GM18511 (cell line): Measurements from ENCODE around the gene PNLDC1.

ENCODE experiments used
- ATAC-seq: cut with Tn5 transposase; IDR thresholded peaks from one replicate; pipeline ENCODE4 v1.9.1; 2021; ENCODE audit warnings: mild to moderate bottlenecking, moderate library complexity; ENCODE audit not compliant: unreplicated experiment

The PNLDC1 gene

GRCh38 chr6:159800141-159800865 is at the start of gene PNLDC1:
PNLDC1 (plus strand) TSS chr6:159800276; CDS start chr6:159800308, 32 bp downstream.
- no peak for ATAC-seq

DNA sequence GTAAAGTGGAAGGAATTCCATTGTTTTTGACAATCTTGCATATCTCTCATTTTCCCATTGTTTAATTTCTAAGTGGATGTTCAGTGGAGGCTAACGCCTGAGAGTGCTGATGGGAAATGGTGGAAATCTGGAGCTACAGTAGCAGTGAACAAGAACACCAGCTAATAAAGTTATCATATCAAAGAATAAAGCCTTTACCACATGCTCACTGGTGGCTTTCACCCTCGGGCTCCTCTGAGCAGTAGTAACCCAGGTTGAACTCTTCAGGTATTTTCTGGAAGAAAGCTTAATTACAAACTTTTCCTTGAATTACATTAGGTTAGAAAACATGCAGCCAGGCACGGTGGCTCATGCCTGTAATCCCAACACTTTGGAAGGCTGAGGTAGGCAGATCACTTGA is 48.6 kb upstream of the PNLDC1 start:
- no peak for ATAC-seq

- ATAC-seq, result no peak
These were observed 46.8 kb upstream of the PNLDC1 start for GRCh38 chr6:159753081-159753872.

GRCh38 chr6:159754401-159754800 is 45.7 kb upstream of the PNLDC1 start:
- no peak for ATAC-seq

GRCh38 chr6:159754959-159755914 is 44.8 kb upstream of the PNLDC1 start:
- ATAC-seq, result no peak

DNA sequence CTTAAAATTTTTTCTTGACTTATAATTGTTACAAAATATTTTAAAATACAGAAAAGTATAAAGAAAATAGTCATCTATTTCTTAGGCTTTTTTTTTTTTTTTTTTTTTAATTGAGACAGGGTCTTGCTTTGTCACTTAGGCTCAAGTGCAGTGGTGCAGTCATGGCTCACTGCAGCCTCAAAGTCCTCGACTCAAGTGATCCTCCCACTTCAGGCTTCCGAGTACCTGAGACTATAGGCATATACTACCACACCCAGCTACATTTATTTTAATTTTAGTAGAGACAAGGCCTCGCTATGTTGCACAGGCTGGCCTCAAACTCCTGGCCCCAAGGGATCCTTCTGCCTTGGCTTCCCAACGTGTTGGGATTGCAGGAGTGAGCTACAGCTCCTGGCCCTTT is 43.6 kb upstream of the PNLDC1 start:
- no peak for ATAC-seq

- no peak for ATAC-seq
These were observed 41.8 kb upstream of the PNLDC1 start for GRCh38 chr6:159758031-159759001.

GRCh38 chr6:159759645-159760044 is 40.4 kb upstream of the PNLDC1 start:
- ATAC-seq, result no peak

- no peak for ATAC-seq
These were observed 39.4 kb upstream of the PNLDC1 start for GRCh38 chr6:159760602-159761057.

- ATAC-seq, result peak; percentile 4
These were observed 38.8 kb upstream of the PNLDC1 start for GRCh38 chr6:159761129-159761872.

- peak; percentile 97 for ATAC-seq
These were observed 38.0 kb upstream of the PNLDC1 start, which contains the start of gene ACAT2 for GRCh38 chr6:159761873-159762680. ACAT2 (plus strand) TSS chr6:159762045; CDS start chr6:159762088, 43 bp downstream.

- ATAC-seq, result peak; percentile 18
These were observed 37.3 kb upstream of the PNLDC1 start for GRCh38 chr6:159762681-159763293.

GRCh38 chr6:159766906-159767305 is 33.2 kb upstream of the PNLDC1 start:
- ATAC-seq, result no peak

- no peak for ATAC-seq
These were observed 30.6 kb upstream of the PNLDC1 start for GRCh38 chr6:159769470-159769869.

DNA sequence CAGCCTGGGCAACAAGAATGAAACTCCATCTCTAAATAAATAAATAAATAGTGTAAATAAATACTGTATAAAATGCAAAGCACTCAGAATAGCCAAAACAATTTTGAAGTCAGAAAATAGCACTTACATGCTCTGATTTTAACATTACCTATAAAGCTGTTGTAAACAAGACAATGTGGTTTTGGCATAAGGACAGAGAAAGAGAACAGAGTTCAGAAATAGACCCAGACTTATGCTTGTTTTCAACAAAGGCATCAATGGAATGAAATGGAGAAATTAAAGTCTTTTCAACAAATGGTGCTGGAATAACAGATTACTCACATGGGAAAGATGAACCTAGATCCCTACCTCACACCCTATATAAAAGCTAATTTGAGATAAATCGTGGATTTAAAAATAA is 27.9 kb upstream of the PNLDC1 start:
- ATAC-seq, result no peak

DNA sequence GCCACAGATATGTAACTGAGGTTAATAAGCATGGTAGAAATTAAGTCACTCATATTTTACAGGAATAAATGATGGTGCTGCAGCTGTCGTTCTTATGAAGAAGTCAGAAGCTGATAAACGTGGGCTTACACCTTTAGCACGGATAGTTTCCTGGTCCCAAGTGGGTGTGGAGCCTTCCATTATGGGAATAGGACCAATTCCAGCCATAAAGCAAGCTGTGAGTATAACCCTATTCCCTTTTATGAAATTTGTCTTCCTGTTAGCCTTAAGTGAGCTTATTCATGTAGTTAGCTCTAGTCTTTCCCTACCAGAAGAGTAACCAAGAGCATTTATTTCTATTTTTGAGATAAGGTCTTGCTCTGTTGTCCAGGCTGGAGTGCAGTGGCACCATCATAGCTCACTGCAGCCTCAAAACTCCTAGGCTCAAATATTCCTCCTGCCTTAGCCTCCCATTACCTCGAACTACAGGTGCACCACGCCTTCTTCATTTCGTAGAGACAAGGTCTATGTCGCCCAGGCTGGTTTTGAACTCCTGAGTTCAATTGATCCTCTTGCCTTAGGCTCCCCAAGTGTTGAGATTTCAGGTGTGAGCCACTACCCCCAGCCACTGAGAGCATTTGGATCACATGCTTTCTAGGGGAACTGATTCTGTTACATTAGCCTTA is 22.7 kb upstream of the PNLDC1 start:
- ATAC-seq, result no peak

DNA sequence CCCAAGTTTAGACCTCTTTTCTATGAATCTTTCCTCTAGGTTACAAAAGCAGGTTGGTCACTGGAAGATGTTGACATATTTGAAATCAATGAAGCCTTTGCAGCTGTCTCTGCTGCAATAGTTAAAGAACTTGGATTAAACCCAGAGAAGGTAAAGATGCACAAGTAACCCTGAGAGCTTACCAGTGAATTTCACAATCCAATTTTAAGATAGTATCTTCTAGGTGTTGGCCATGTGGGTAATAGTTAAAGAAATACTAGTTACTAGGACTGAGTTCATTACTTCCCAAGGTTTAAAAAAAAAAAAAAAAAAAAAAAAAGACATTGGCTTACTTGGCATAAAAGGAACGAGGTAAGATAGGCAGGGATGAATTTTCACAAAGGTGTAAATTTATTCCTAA is 21.9 kb upstream of the PNLDC1 start:
- no peak for ATAC-seq
